Right lobe of liver (tissue), 6 donors: ENCODE results near the gene KIF23. TPM values are rescaled to one million over a fixed set of nuclear protein-coding genes. Genes with fewer than 3 reads are reported as not detected.

Experiments used
- ATAC-seq, 4 donors: fragments of 200-7000 bp; cut with Tn5 transposase; one replicate each; pipeline ENCODE4 v1.9.1; 2020; ENCODE audit warnings: mild to moderate bottlenecking in 4 of 4, moderate library complexity in 4 of 4
- DNase-seq, 3 donors: peaks; one replicate each; pipeline ENCODE4 v3.0.0-alpha.2; 2020
- H3K27ac ChIP-seq, 3 donors: fragments of 200-600 bp; one replicate each; pipeline ENCODE4 v1.8.0; 2022
- H3K27me3 ChIP-seq, 2 donors: fragments of 200-600 bp; one replicate each; pipeline ENCODE4 v1.8.0; 2022
- H3K36me3 ChIP-seq, 4 donors: fragments of 200-600 bp; sonication (generic) in 1 of 4; one replicate each; pipeline versions ENCODE4 v1.5.1 to v1.8.0; 2017 to 2022; ENCODE audit warnings: control low read depth in 1 of 4
- H3K4me1 ChIP-seq, 4 donors: fragments of 200-600 bp; sonication (generic) in 1 of 4; one replicate each; pipeline versions ENCODE4 v1.5.1 to v1.8.0; 2017 to 2022; ENCODE audit warnings: control low read depth in 1 of 4
- H3K4me3 ChIP-seq, 3 donors: fragments of 200-600 bp; one replicate each; pipeline ENCODE4 v1.8.0; 2022
- H3K9me3 ChIP-seq, 4 donors: fragments of 200-600 bp; sonication (generic) in 1 of 4; one replicate each; pipeline versions ENCODE4 v1.5.1 to v1.8.0; 2017 to 2022; ENCODE audit warnings: control low read depth in 1 of 4
- POLR2A ChIP-seq: fragments of 450-650 bp; IDR thresholded peaks from one replicate; pipeline ENCODE4 v1.6.1; 2017; ENCODE audit warnings: antibody characterized with exemption, mild to moderate bottlenecking
- WGBS: methylation state at CpG from one replicate; pipeline ENCODE4 v1.1.6; 2018; ENCODE audit warnings: low coverage, low lambda C conversion rate; ENCODE audit not compliant: insufficient coverage; ENCODE audit errors: missing lambda C conversion rate; 5-methylcytosine and 5-hydroxymethylcytosine counted together
- intact Hi-C, 2 donors: fragments of 100-400 bp; cut with DNase I; formaldehyde crosslinking; loops; one replicate each; pipeline versions ENCODE4 v1.11.2 to v1.14.1; 2022
- total RNA-seq, 6 experiments: library from RNA; depleted of rRNA in 2 of 6; stranded (reverse); fragments of >200 nt in 2 of 6; fragmentation: NEBNext Ultra II Directional in 3 of 6; extraction: Animal tissue kit (Norgen Biotek cat#: 25700) in 3 of 6; gene quantifications; one replicate each; pipeline versions ENCODE4 v1.1.0 to v1.2.4, GENCODE V29; 2016 to 2023
- TF ChIP-seq, protein P1 (sequence below), 4 donors: fragments of 200-600 bp in 3 of 4; fragments of 450-650 bp in 1 of 4; IDR thresholded peaks; one replicate each; pipeline versions ENCODE4 v1.5.1 to v1.8.0; 2016 to 2022; ENCODE audit warnings: antibody characterized with exemption in 4 of 4, mild to moderate bottlenecking in 2 of 4
- donor health status: DM: no; HTN: yes; CAD: no.
- donor health status: DM: no; HTN: no; CAD: no.
- donor health status: DM: no; HTN: no; CAD: no.
- donor health status: DM: no; HTN: yes; CAD: no.
- donor health status: DM: no; HTN: yes; CAD: no.

Gene KIF23
- total RNA-seq, 6 experiments from 2014 or later, result 0.09 to 2.2 (median 1.2) TPM

DNA sequence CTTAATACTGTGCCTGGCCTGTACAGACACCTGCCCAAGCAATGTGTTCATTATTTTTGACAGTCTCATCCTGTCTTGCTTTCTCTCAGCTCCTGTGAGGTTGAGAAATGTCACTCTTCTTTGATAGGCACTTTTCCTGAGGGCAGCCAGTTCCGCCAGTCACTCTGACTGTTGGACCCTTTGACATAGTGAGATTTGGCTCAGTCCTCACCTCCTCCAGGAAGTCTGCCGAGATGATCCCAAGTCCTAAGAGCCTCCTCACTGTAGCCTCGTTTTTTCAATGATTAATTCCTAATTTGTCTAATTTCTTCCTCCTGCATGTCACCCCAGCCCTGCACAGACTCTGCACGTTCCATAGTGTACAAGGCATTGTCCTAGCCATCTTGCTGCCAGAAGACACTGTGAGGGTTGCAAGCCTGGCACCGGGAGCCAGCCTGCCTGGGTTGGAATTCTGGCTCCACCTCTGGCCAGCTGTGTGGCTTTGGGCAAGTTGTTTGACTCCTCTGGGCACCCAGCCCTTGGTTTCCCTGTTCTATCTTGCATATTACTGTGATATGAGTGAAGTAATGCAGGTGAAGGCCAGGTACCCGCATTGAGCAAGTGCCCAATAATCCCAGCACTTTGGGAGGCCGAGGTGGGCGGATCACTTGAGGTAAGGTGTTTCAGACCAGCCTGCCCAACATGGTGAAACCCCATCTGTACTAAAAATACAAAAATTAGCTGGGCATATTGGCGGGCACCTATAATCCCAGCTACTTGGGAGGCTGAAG, 62.7 kb downstream of the KIF23 start:
- intact Hi-C loops, result loop anchor here in 1 of 2 donors (10.0 kb wide), 1 partner anchor 1018 kb away; no protein-coding TSS in a partner anchor
- Histone ChIP-seq H3K4me1 (no peaks in the 10 kb centered on the region), H3K27ac (no peak overlapping the region), H3K36me3 (no peaks in the 10 kb centered on the region), H3K9me3 (no peaks in the 10 kb centered on the region), H3K4me3 (no peak overlapping the region), H3K27me3 (no peaks in the 10 kb centered on the region)
- DNase-seq (peak in 1 of 3 donors; percentile 31), ATAC-seq (no peak)
- TF ChIP-seq, protein P1, sequence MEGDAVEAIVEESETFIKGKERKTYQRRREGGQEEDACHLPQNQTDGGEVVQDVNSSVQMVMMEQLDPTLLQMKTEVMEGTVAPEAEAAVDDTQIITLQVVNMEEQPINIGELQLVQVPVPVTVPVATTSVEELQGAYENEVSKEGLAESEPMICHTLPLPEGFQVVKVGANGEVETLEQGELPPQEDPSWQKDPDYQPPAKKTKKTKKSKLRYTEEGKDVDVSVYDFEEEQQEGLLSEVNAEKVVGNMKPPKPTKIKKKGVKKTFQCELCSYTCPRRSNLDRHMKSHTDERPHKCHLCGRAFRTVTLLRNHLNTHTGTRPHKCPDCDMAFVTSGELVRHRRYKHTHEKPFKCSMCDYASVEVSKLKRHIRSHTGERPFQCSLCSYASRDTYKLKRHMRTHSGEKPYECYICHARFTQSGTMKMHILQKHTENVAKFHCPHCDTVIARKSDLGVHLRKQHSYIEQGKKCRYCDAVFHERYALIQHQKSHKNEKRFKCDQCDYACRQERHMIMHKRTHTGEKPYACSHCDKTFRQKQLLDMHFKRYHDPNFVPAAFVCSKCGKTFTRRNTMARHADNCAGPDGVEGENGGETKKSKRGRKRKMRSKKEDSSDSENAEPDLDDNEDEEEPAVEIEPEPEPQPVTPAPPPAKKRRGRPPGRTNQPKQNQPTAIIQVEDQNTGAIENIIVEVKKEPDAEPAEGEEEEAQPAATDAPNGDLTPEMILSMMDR (IDR thresholded peaks at IDR 0.05), result no peak
- no peak for TF ChIP-seq POLR2A
- WGBS, result 56% methylated on average over 7 of the region's 9 CpGs

DNA sequence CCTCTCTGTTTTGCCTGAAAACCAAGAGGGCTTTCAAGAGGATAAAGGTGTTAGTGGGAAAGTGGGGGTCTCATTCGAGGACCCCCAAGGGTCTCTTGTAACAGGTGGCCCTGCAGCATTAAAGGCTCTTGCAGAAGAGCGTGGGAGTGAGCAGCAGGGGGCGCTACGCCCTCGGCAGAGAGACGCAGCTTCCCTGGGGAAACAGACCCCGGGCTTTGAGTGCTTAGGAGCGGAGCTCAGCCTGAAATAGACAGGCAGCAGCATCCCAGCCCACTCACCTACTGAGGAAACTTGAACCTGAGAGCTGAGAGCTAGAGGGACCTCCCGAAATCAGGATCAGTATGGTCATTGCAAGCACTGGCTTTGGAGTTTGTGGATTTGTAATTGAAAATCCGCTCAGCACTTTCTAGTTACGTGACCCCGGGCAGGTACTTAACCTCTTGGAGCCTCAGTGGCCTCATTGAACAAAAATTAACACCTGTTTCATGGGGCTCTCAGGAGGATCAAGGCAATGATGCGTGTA, 64.2 kb downstream of the KIF23 start:
- no peaks in the 10 kb centered on the region for H3K4me1 ChIP-seq
- H3K27ac ChIP-seq, result no peak overlapping the region
- intact Hi-C loops, result loop anchor here in 1 of 2 donors (10.0 kb wide), 1 partner anchor 1016 kb away; no protein-coding TSS in a partner anchor
- H3K36me3 ChIP-seq, result no peaks in the 10 kb centered on the region
- H3K4me3 ChIP-seq, result no peak overlapping the region
- no peaks in the 10 kb centered on the region for H3K9me3 ChIP-seq
- ATAC-seq, result peak; percentile 51 to 66 (median 56)
- H3K27me3 ChIP-seq, result no peaks in the 10 kb centered on the region
- WGBS, result 49% methylated on average over 9 of the region's 13 CpGs
- TF ChIP-seq POLR2A, result no peak
- TF ChIP-seq, protein P1 (IDR thresholded peaks at IDR 0.05), result peak; percentile 66 to 94 (median 87)
- peak in 2 of 3 donors; percentile 51 to 60 for DNase-seq

DNA sequence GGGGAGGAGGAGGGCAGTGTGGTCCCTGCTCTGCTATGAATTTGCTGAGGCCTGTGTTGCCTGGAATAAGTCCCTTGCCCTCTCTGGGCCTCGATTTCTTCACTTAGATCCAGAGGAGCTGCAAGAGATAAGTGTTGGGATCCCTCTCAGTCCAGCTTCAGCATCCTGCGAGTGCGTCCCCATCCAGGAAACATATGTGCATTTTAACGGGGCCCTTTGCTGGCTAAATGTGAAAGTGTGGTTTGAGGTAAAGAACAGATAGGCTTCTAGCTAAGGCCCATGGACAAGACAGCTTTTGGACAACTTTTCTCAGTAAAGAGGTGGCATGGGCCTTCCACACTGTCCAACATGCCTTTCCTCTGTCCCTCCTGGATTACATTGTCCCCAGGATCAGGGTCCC, 64.9 kb downstream of the KIF23 start:
- Histone ChIP-seq H3K4me3 (no peak overlapping the region), H3K27ac (no peak overlapping the region), H3K27me3 (no peaks in the 10 kb centered on the region), H3K36me3 (no peaks in the 10 kb centered on the region), H3K9me3 (no peaks in the 10 kb centered on the region), H3K4me1 (no peaks in the 10 kb centered on the region)
- 71% methylated on average over 2 of the region's 4 CpGs for WGBS
- no peak for TF ChIP-seq POLR2A
- TF ChIP-seq, protein P1 (IDR thresholded peaks at IDR 0.05), result no peak
- ATAC-seq (no peak), DNase-seq (no peak)
- intact Hi-C loops, result loop anchor here in 1 of 2 donors (10.0 kb wide), 1 partner anchor 1016 kb away; no protein-coding TSS in a partner anchor

DNA sequence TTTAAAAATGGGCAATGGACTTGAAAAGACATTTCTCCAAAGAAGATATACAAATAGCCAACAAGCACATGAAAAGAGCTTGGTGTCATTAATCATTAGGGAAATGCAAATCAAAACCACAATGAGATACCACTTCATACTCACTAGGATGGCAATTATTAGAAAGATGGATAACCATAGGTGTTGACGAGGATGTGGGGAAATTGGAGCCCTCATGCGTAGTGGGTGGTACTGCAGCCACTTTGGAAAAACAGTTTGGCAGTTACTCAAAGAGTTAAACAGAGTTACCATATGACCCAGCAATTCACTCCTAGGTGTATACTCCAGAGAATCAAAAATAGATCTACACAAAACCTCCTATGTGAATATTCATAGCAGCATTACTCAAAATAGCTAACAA, 65.8 kb downstream of the KIF23 start:
- TF ChIP-seq, protein P1 (IDR thresholded peaks at IDR 0.05), result no peak
- no peak for TF ChIP-seq POLR2A
- ATAC-seq, result no peak
- no peaks in the 10 kb centered on the region for H3K4me1 ChIP-seq
- no peak overlapping the region for H3K4me3 ChIP-seq
- H3K27me3 ChIP-seq, result no peaks in the 10 kb centered on the region
- no peaks in the 10 kb centered on the region for H3K9me3 ChIP-seq
- no peaks in the 10 kb centered on the region for H3K36me3 ChIP-seq
- 95% methylated on average over 2 of the region's 2 CpGs for WGBS
- H3K27ac ChIP-seq, result no peak overlapping the region
- intact Hi-C loops, result loop anchor here in 1 of 2 donors (10.0 kb wide), 1 partner anchor 1015 kb away; no protein-coding TSS in a partner anchor
- DNase-seq, result peak in 1 of 3 donors; percentile 3
